GM21717 (cell line): ENCODE measurements around the gene HSF2BP.
"Not testable (repeated sequence)": the region's sequence is repeated elsewhere in the genome, so short reads cannot be mapped to it uniquely, and the experiment has no call there.

Source experiments
- ATAC-seq: cut with Tn5 transposase; IDR thresholded peaks from one replicate; pipeline ENCODE4 v1.9.1; 2021; ENCODE audit warnings: mild to moderate bottlenecking, moderate library complexity; ENCODE audit not compliant: unreplicated experiment

Gene HSF2BP

GRCh38 chr21:43485016-43485415 lies 174.3 kb downstream of the HSF2BP start:
- ATAC-seq = not testable (repeated sequence)

- not testable (repeated sequence) for ATAC-seq
These were observed 180.1 kb downstream of the HSF2BP start for GRCh38 chr21:43479197-43479596.
